Thoracic aorta (tissue), 2 donors: ENCODE data around the gene GPSM1. TPM values are rescaled to one million over a fixed set of nuclear protein-coding genes. Genes with fewer than 3 reads are reported as not detected.

ENCODE experiments used
- ATAC-seq: fragments of 150-250 bp; one replicate; pipeline ENCODE4 v1.8.0; 2017; ENCODE audit warnings: low read depth; ENCODE audit not compliant: insufficient number of reproducible peaks, low FRiP score
- DNase-seq: peaks from one replicate; pipeline ENCODE4 v3.0.0-alpha.2; 2020; ENCODE audit warnings: low spot score
- H3K27ac ChIP-seq, 2 donors: fragments of 200-600 bp; sonication (generic); 1 replicate in 1 of 2; 2 replicates in 1 of 2; pipeline ENCODE4 v1.5.1; 2016; ENCODE audit warnings: mild to moderate bottlenecking in 2 of 2, moderate library complexity in 2 of 2
- H3K27me3 ChIP-seq: fragments of 200-600 bp; sonication (generic); replicated peaks from 2 replicates; pipeline ENCODE4 v1.6.0; 2016; ENCODE audit warnings: mild to moderate bottlenecking; ENCODE audit not compliant: insufficient read depth
- H3K36me3 ChIP-seq: fragments of 200-600 bp; sonication (generic); one replicate; pipeline ENCODE4 v1.5.1; 2016
- H3K4me1 ChIP-seq, 2 donors: fragments of 200-600 bp; sonication (generic); 1 replicate in 1 of 2; 2 replicates in 1 of 2; pipeline versions ENCODE4 v1.5.1 to v1.6.0; 2016; ENCODE audit warnings: low read depth in 2 of 2, mild to moderate bottlenecking in 1 of 2; ENCODE audit not compliant: control insufficient read depth in 1 of 2
- H3K4me3 ChIP-seq: fragments of 200-600 bp; sonication (generic); 2 replicates; pipeline ENCODE4 v1.5.1; 2016; ENCODE audit warnings: mild to moderate bottlenecking
- H3K9me3 ChIP-seq: fragments of 200-600 bp; sonication (generic); 2 replicates; pipeline ENCODE4 v1.5.1; 2016
- CTCF ChIP-seq: fragments of 200-600 bp; sonication (generic); IDR thresholded peaks from one replicate; pipeline ENCODE4 v1.5.1; 2019; ENCODE audit warnings: antibody characterized with exemption
- total RNA-seq, 2 donors: library from RNA; depleted of rRNA; stranded (reverse); fragments of >200 nt; gene quantifications; one replicate each; pipeline versions ENCODE4 v1.1.0 to v1.2.3, GENCODE V29; 2016

Gene GPSM1
- total RNA-seq, 2 donors from 2014 or later: 29.2 to 33.6 TPM

GRCh38 chr9:136309101-136309801 is 18.1 kb upstream of the GPSM1 start:
- no peaks in the 10 kb centered on the region for H3K36me3 ChIP-seq
- ATAC-seq (no peak), DNase-seq (no peak)
- H3K27me3 ChIP-seq: no peaks in the 10 kb centered on the region
- no peak overlapping the region for H3K27ac ChIP-seq
- H3K4me3 ChIP-seq: no peak overlapping the region
- no peaks in the 10 kb centered on the region for H3K9me3 ChIP-seq
- no peak for TF ChIP-seq CTCF
- no peaks in the 10 kb centered on the region for H3K4me1 ChIP-seq

- Histone ChIP-seq H3K36me3 (no peaks in the 10 kb centered on the region), H3K9me3 (no peaks in the 10 kb centered on the region), H3K27me3 (no peaks in the 10 kb centered on the region), H3K4me1 (no peaks in the 10 kb centered on the region), H3K27ac (no peak overlapping the region), H3K4me3 (no peak overlapping the region)
- TF ChIP-seq CTCF: no peak
- DNase-seq (no peak), ATAC-seq (no peak)
Observed at GRCh38 chr9:136309806-136310220, 17.5 kb upstream of the GPSM1 start.

- DNase-seq (no peak), ATAC-seq (no peak)
- Histone ChIP-seq H3K9me3 (no peaks in the 10 kb centered on the region), H3K4me1 (no peaks in the 10 kb centered on the region), H3K36me3 (no peaks in the 10 kb centered on the region), H3K4me3 (no peak overlapping the region), H3K27ac (no peak overlapping the region), H3K27me3 (no peaks in the 10 kb centered on the region)
- no peak for TF ChIP-seq CTCF
Observed at GRCh38 chr9:136310273-136311030, 16.9 kb upstream of the GPSM1 start.

GRCh38 chr9:136311051-136312008 is 16.0 kb upstream of the GPSM1 start:
- Histone ChIP-seq H3K9me3 (no peaks in the 10 kb centered on the region), H3K4me1 (no peaks in the 10 kb centered on the region), H3K27me3 (no peaks in the 10 kb centered on the region), H3K27ac (no peak overlapping the region), H3K4me3 (no peak overlapping the region), H3K36me3 (no peaks in the 10 kb centered on the region)
- ATAC-seq (no peak), DNase-seq (no peak)
- TF ChIP-seq CTCF: no peak

- no peak for DNase-seq
- no peaks in the 10 kb centered on the region for H3K27me3 ChIP-seq
- no peaks in the 10 kb centered on the region for H3K9me3 ChIP-seq
- TF ChIP-seq CTCF: no peak
- H3K27ac ChIP-seq: no peak overlapping the region
- no peaks in the 10 kb centered on the region for H3K36me3 ChIP-seq
- H3K4me1 ChIP-seq: no peaks in the 10 kb centered on the region
- ATAC-seq: no peak
- no peak overlapping the region for H3K4me3 ChIP-seq
Observed at GRCh38 chr9:136312009-136312375, 15.3 kb upstream of the GPSM1 start.
